Fibroblast of skin of right quadriceps (primary cell): ENCODE results near the gene LRRC17.
"Not testable (repeated sequence)": the region's sequence is repeated elsewhere in the genome, so short reads cannot be mapped to it uniquely, and the experiment has no call there.

Experiments
- DNase-seq: peaks from one replicate; pipeline ENCODE4 v3.0.0-alpha.2; 2013

LRRC17 gene

DNA sequence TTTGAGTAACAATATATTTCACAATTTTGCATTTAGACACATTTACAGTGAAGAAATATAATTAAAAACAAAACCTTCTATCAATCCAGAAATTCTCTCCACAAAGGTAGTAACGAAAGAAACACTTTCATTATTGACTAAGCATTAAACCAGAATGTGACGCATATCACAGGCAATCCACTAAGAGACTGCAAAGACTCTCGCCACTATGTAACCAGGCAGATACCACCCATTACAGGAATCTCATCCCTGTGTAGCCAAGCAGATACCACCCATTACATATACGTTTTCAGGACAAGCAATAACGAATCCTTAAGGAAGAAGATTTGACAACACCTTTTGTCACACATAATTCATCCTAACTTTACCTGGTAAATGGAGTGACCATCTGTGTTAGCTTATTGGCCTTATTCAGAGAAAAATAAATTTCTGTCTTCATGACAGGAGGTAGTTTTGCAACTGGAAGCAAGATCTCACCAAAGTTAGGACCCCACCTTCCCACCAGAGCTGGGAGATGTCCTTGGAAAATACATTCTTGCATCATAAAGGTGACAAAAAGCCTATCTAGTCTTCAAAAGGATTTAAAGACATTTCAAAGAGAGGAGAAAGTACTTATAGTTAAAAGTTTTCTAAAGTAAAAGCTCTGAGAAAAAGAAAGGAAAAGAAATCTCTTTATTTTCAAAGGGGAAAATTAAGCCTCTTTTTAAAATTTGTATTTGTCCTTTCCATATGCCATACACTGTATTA, 30.8 kb downstream of the LRRC17 start:
- DNase-seq: no peak

DNA sequence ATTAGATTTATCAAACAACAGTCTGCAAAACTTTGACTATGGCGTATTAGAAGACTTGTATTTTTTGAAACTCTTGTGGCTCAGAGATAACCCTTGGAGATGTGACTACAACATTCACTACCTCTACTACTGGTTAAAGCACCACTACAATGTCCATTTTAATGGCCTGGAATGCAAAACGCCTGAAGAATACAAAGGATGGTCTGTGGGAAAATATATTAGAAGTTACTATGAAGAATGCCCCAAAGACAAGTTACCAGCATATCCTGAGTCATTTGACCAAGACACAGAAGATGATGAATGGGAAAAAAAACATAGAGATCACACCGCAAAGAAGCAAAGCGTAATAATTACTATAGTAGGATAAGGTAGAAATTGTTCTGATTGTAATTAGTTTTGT, 31.4 kb downstream of the LRRC17 start:
- DNase-seq: no peak

- DNase-seq: no peak
Measured at GRCh38 chr7:102951839-102952238, 39.0 kb downstream of the LRRC17 start.

DNA sequence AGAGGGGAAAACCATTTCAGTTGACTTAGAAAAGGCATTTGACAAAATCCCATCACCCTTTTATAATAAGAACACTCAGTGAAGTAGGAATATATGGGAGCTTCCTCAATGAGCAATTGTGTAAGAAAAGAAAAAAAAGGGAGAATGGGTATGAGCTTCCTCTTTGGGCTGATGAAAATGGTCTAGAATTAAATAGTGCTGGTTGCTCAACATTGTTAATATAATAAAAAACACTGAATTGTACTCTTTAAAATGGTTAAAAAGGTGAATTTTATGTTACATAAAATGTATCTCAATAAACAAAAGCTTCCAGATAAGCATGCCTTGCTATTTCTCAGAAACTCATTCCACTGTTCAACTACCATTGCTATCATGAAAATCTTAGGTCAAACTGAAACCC, 40.6 kb downstream of the LRRC17 start:
- no peak for DNase-seq

GRCh38 chr7:102954359-102954758, 41.6 kb downstream of the LRRC17 start:
- DNase-seq: not testable (repeated sequence)

DNA sequence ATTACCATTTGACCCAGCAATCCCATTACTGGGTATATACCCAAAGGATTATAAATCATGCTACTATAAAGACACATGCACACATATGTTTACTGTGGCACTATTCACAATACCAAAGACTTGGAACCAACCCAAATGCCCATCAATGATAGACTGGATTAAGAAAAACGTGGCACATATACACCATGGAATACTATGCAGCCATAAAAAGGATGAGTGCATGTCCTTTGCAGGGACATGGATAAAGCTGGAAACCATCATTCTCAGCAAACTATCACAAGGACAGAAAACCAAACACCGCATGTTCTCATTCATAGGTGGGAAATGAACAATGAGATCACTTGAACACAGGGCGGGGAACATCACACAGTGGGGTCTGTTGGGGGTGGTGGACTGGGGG, 45.2 kb downstream of the LRRC17 start:
- not testable (repeated sequence) for DNase-seq

DNA sequence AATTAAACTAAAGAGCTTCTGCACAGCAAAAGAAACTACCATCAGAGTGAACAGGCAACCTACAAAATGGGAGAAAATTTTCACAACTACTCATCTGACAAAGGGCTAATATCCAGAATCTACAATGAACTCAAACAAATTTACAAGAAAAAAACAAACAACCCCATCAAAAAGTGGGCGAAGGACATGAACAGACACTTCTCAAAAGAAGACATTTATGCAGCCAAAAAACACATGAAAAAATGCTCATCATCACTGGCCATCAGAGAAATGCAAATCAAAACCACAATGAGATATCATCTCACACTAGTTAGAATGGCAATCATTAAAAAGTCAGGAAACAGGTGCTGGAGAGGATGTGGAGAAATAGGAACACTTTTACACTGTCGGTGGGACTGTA, 49.2 kb downstream of the LRRC17 start:
- DNase-seq: not testable (repeated sequence)

DNA sequence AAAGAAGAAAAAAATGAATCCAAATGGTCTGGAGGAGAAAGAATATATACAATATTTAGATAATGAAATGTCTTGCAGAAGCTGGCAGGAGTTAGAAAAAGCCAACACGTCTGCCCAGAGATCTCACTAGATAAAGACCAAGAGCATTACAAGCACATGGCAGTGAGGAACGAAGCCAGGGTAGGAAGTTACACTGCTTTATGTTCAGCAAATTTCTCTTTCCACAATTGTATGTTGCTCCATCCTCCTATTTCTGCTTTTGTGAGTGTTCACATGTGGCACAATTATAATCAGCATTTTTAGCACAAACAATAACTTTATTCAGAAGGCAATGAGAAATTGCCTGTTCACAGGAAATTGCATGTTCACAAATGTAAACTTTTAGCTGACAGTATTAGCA, 53.7 kb downstream of the LRRC17 start:
- DNase-seq: no peak

DNA sequence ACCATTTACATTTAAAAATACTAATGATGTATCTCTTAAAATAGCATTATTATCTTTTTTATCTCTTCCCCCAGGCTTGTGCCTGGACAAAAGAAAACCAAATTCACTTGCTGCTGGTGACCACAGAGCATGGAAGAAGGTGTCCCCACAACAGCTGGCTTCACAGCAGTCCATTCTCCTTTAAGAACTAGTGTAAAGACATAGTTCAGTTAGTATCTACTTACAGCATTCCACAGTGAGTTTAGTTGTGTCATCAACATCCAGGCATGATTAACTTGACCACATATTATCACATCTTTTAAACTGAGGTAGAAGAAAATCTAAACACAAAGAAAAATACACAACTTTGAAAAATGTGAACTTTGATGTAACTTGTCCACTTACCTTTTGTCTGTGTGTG, 55.0 kb downstream of the LRRC17 start:
- peak; percentile 41 for DNase-seq

DNA sequence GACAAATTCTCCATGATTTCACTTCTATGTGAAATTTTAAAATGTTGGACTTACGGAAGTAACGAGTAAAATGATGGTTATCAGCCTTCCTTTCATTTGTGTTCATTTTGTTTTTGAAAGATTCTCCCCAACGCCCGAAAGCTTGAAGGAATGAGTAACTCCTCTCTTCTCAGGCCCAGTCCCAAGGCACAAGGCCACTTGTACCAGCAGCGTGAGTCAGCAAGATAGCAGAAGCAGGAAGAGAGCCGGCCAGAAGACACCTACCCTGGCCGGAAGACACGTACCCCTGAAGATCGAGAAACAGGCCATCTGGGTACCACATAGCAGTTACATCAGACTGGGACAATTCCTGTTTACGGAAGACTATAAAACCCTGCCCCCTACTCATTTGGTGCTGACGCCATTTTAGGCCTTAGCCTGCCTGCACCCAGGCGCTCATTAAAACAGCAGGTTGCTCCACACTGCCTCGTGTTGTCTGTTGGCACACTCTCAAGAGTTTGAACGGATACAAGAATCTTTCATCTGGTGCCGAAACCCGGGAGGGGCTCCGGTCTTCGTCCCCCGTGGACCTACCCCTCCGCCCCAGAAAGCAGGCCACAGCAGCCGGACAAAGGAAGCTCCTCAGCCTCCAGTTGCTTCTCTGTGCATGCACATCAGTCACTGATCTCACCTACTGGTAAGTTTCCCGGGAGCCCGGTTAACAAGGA, 60.4 kb downstream of the LRRC17 start:
- no peak for DNase-seq

DNA sequence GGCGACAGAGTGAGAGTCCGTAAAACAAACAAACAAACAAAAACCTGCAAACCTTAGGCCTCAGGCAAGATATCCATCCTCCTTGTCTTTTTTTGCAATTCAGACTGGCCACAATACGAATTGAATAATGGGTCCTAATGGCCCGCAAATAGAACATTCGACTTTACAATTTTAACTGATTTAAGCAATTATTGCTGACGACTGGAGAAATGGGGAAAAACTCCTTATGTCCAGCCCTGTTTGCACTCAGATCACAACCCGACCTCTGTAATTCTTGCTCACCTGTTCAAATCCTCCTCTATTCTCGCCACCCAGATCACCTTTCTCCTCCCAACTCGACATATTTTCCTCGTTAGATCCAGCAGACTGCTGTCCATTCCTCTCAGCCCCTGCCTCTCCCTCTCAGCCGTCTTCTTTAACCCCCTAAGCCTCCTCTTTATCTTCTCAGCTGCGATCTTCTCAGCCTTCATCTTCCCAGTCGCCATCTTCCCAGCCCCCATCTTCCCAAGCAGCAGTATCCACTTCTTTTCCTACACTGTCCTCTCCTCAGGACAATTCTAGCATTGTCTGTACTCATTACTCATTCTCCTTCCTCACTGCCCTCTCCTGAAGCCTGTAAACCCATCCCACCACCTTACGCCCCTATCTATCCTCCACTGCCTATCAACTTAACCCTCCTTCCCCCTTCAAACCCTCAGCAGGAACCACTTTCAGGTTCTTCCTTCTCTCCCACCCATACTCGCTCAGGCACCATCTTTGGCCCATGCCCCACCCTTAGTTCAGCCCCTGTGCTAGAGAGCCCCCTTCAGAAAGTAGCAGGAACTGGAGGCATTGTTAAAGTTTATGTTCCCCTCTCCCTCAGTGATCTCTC, 61.8 kb downstream of the LRRC17 start:
- DNase-seq: no peak

DNA sequence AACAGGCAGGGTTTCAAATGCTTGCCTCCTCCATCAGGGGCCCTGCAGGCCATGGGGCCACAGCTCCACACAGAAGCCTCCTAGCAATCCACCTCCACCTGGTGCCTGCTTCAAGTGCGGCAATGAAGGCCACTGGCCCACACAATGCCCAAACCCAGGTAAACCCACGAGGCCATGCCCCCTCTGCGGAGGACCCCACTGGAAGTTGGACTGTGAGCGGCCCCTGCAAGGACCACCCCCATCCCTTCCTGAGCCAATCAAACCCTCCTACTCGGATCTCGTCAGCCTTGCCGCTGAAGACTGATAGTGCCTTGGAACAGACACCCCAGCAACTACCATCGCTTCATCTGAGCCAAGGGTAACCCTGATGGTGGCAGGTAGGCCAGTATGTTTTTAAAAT, 63.1 kb downstream of the LRRC17 start:
- DNase-seq: no peak

DNA sequence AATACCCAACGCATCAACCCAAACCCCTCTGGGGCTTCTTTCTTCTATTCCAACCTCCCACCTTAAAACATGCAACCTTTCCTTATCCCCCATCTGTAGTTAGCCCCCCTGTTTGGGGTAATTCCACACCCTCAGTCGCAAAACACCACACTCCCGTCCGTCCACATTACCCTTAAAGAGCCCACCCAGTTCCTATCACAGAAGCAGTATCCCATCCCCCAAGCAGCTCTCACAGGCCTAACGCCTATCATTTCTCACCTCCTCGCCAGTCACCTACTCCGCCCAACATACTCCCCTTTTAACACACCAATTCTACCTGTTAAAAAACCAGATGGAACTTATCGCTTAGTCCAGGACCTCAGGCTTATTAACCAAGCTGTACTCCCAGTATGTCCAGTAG, 63.7 kb downstream of the LRRC17 start:
- DNase-seq: no peak

- DNase-seq: not testable (repeated sequence)
Measured at GRCh38 chr7:102977586-102977985, 64.8 kb downstream of the LRRC17 start.

- DNase-seq: peak; percentile 47
Measured at GRCh38 chr7:102978284-102978683, 65.5 kb downstream of the LRRC17 start.

GRCh38 chr7:102979670-102980069, 66.9 kb downstream of the LRRC17 start:
- DNase-seq: no peak

DNA sequence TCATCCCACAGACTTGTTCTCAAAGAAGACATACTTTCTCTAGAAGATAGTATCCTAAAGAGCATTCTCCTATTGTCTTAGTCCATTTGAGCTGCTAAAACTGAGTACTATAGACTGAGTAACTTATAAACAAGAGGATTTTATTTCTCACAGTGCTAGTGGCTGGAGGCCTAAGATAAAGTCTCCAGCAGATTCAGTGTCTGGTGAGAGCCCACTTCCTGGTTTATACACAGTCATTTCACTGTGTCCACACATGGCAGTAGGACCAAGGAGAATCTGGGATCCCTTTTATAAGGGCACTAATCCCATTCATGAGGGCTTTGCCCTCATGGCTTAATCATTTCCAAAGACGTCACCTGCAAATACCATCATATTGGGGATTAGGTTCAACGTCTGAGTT, 68.7 kb downstream of the LRRC17 start:
- no peak for DNase-seq

DNA sequence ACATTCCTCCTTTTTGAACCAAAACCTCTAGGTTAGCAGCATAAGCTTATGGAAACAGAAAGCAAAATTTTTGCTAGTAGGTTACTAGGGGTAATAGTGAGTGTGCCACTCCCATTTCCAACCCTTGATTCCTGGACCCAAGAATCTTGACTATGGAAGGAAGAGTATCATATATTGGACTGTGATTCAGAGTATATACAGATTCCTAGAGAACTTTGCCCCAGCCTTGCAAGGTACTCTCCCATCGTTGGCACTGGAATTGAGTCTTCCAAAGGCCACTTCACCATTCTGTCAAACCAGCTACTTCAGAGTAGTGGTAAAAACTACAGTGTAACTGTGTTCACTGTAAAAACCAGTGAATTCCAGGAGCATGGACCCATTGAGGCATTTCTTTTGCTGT, 69.4 kb downstream of the LRRC17 start:
- no peak for DNase-seq

DNA sequence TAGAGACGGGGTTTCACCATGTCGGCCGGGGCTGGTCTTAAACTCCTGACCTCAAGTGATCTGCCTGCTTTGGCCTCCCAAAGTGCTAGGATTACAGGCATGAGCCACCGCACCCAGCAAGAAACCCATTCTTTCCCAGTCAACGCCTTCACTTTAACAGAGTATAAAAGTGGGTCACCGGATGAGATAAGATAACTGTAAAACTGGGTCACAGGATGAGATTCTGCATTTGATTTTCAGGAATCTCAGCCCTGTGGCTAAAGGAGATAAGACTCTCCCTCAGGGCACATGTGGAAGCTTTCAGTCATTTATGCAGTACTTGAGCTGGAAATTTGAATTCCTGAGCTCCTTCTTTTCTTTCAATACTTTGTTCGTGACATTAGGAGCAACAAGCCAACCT, 70.8 kb downstream of the LRRC17 start:
- no peak for DNase-seq

GRCh38 chr7:102985176-102985783, 72.5 kb downstream of the LRRC17 start:
- DNase-seq: no peak

- no peak for DNase-seq
Measured at GRCh38 chr7:102988088-102988487, 75.3 kb downstream of the LRRC17 start.

- DNase-seq: no peak
Measured at GRCh38 chr7:102988631-102989560, 76.1 kb downstream of the LRRC17 start.
